Measurements from ENCODE around the gene EPN2.

The EPN2 gene

DNA sequence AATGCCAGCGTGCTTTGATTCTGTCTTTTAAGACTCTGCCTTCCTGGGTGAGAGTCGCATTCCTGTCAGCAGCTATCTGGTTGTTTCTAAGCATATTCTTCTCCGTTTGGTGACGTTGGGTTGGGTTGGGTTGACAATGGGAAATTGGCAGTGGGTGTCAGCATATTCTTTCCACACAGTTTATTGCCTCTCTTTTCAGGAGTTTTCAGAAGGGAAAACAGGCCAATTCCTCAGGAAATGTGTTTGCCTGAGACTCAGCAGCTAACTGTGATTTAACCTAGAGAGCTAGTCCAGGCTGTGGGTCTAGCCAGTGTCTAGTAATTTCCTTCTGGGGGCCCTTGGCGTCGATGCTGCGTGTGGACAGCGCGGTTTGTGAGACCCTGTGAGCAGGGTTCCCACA, 21.2 kb downstream of the EPN2 start:
- Histone ChIP-seq H3K27me3 (ENCODE audit: insufficient read depth, low read depth) (no peaks in the 10 kb centered on the region), H4K20me1 (ENCODE audit: insufficient read depth) (no peaks in the 10 kb centered on the region), H3K36me3 (ENCODE audit: insufficient read depth) (no peaks in the 10 kb centered on the region), H3K4me1 (ENCODE audit: low read depth, poor library complexity, severe bottlenecking) (no peaks in the 10 kb centered on the region), H3K4me3 (IDR thresholded peaks at IDR 0.05; ENCODE audit: insufficient read depth, low read depth, low read length) (no peak overlapping the region), H3K27ac (no peak overlapping the region), H3K4me2 (no peak overlapping the region), H2AFZ (ENCODE audit: low read depth) (no peak overlapping the region), H3K79me2 (ENCODE audit: insufficient read depth, low read depth) (no peaks in the 10 kb centered on the region), H3K9ac (no peak overlapping the region)
- no peak for TF ChIP-seq CTCF (conservative IDR thresholded peaks at IDR 0.05; ENCODE audit: low read depth, low read length)

GRCh38 chr17:19260958-19261357, 23.8 kb downstream of the EPN2 start:
- Histone ChIP-seq H3K4me3 (IDR thresholded peaks at IDR 0.05; ENCODE audit: insufficient read depth, low read depth, low read length) (no peak overlapping the region), H3K79me2 (ENCODE audit: insufficient read depth, low read depth) (no peaks in the 10 kb centered on the region), H3K4me2 (no peak overlapping the region), H3K36me3 (ENCODE audit: insufficient read depth) (no peaks in the 10 kb centered on the region), H3K4me1 (ENCODE audit: low read depth, poor library complexity, severe bottlenecking) (no peaks in the 10 kb centered on the region), H2AFZ (ENCODE audit: low read depth) (no peak overlapping the region), H3K27me3 (ENCODE audit: insufficient read depth, low read depth) (no peaks in the 10 kb centered on the region), H4K20me1 (ENCODE audit: insufficient read depth) (no peaks in the 10 kb centered on the region), H3K9ac (no peak overlapping the region), H3K27ac (no peak overlapping the region)
- TF ChIP-seq CTCF (conservative IDR thresholded peaks at IDR 0.05; ENCODE audit: low read depth, low read length): no peak

- Histone ChIP-seq H3K9ac (no peak overlapping the region), H4K20me1 (ENCODE audit: insufficient read depth) (no peaks in the 10 kb centered on the region), H3K4me2 (no peak overlapping the region), H3K4me1 (ENCODE audit: low read depth, poor library complexity, severe bottlenecking) (no peaks in the 10 kb centered on the region), H3K27me3 (ENCODE audit: insufficient read depth, low read depth) (no peaks in the 10 kb centered on the region), H2AFZ (ENCODE audit: low read depth) (no peak overlapping the region), H3K4me3 (IDR thresholded peaks at IDR 0.05; ENCODE audit: insufficient read depth, low read depth, low read length) (no peak overlapping the region), H3K79me2 (ENCODE audit: insufficient read depth, low read depth) (no peaks in the 10 kb centered on the region), H3K27ac (no peak overlapping the region), H3K36me3 (ENCODE audit: insufficient read depth) (no peaks in the 10 kb centered on the region)
- TF ChIP-seq CTCF (conservative IDR thresholded peaks at IDR 0.05; ENCODE audit: low read depth, low read length): no peak
Observed at GRCh38 chr17:19261426-19261825, 24.3 kb downstream of the EPN2 start.

DNA sequence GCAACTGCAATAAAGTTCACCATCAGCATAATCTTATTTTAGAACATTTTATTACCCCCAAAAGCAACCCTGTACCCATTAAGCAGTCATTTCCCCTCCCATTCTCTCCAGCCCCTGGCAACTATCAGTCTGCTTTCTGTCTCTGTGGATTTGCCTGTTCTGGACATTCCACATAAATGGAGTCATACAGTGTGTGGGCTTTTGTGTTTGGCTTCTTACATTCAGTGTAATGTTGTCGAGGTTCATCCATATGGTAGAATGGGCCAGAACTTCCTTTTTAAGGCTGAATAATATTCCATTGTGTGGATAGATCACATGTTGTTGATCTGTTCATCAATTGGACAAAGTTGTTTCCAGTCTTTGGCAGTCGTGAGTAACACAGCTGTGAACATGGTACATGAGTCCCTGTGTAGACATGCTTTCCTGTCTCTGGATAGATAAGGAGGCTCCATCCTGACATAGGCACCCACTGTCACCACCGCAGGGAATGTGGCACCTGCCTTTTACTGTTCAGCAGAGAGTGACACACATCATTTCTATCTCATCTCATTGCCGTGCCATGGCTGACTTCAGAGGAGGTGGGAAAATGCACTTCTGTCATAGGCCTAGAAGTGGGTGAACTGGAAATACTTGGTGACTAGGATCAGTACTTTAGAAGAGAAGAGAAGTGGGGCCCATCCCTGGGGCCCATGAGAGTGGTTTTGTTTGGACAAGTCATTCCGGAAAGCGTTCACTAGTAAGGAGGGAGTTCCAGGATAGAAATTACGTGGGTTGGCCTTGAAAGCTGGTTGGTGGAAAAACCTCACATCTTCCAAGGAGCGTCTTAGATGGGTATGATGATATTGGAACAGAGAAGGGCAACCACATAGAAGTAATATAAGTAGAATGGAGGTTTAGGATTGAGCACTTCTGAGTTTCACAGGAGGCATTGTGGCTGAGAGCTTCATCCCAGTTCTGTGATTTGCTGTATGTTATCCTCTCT, 25.8 kb downstream of the EPN2 start:
- Histone ChIP-seq H3K79me2 (ENCODE audit: insufficient read depth, low read depth) (no peaks in the 10 kb centered on the region), H3K4me2 (no peak overlapping the region), H3K27me3 (ENCODE audit: insufficient read depth, low read depth) (no peaks in the 10 kb centered on the region), H3K4me3 (IDR thresholded peaks at IDR 0.05; ENCODE audit: insufficient read depth, low read depth, low read length) (no peak overlapping the region), H3K27ac (no peak overlapping the region), H2AFZ (ENCODE audit: low read depth) (no peak overlapping the region), H3K36me3 (ENCODE audit: insufficient read depth) (no peaks in the 10 kb centered on the region), H3K4me1 (ENCODE audit: low read depth, poor library complexity, severe bottlenecking) (no peaks in the 10 kb centered on the region), H3K9ac (no peak overlapping the region), H4K20me1 (ENCODE audit: insufficient read depth) (no peaks in the 10 kb centered on the region)
- TF ChIP-seq CTCF (conservative IDR thresholded peaks at IDR 0.05; ENCODE audit: low read depth, low read length): no peak

Measured in KMS-11 (cell line).